ENCODE results near the gene PPFIA4. TPM values are rescaled to one million over a fixed set of nuclear protein-coding genes. Genes with fewer than 3 reads are reported as not detected.

The PPFIA4 gene
- total RNA-seq, 2 experiments from 2014 or later = 48.5 to 56.0 TPM

DNA sequence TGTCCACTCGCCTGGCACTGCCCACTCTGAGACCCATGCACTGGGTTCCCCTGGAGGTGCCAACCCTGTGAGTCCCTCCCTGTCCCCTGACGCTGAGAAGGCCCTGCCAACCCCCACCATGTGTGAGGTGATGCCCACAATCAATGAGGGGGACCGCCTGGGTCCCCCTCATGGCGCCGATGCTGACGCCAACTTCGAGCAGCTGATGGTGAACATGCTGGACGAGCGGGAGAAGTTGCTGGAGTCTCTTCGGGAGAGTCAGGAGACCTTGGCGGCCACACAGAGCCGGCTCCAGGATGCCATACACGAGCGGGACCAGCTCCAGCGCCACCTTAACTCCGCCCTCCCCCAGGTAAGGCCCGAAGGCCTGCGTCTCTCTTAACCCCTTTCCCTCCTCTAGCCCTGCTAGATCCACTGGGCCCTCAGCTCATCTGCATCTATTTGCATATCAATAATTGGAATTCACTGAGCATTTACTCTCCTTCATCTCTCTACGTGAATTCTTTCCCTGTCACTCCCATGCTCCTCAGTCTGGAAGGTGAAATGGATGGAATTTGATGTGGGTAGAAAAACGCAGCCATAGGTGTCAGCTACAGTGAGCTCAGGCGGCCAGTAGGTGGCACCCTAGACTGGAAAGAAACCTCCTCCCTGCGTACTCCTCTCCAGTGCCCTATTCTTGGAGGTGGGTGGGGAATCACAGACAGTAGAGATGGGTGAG is 12.8 kb downstream of the PPFIA4 start:
- peak; percentile 74 for ATAC-seq (ENCODE audit: low read depth)
- POLR2A ChIA-PET = interaction anchor here (1.4 kb wide), 1 partner anchor 133 kb away, joined by 4 read pairs; no protein-coding TSS in a partner anchor
- Mint-ChIP-seq H3K4me1 (peaks cover 14% of the 10 kb centered on the region), H3K4me3 (no peak overlapping the region), H3K27ac (no peak overlapping the region), H3K9me3 (no peaks in the 10 kb centered on the region), H3K27me3 (peaks cover 2% of the 10 kb centered on the region), H3K36me3 (peaks cover 4% of the 10 kb centered on the region)
- peak; percentile 59 for DNase-seq

DNA sequence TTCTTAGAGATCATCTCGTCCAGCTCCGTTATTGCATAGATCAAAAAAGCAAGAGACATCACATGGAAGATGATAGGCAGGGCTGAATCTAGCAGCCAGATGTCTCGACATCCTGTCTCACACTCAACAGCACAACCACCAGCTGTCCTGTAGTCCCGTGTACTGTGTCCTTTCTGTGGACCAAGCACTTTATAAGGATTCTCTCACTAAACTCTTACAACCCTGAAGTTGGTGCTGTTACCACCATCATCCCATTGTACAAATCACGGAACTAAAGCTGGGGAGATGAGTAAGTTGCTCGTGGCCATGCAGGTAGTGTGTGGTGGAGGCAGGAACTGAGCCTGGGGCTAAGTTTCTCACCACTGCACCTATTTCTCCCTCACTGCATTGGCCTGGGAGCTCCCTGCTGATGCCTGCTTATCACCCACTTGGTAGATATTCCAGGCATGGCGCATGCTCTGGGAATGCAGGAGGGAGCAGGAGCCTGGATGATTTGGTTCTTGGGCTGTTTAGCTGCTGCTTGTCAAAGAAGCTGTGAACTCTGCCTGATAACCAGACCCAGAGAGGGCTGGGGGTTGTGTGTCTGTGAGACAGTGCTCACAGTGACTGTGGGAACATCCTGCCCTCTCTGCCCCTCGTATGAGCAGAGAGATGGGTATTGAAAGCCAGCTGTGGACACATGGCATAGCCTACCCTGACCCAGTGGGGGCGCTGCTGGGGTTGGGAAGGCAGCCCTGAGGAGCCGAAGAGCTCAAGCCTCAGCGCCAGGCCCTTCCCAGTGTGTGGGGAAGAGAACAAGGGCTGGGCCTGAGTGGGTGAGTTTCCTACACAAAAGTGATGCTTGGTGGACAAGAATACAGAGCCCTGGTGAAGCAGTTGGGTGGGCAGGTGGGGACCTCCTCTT is 13.6 kb downstream of the PPFIA4 start:
- H3K27me3 Mint-ChIP-seq = peaks cover 2% of the 10 kb centered on the region
- H3K4me3 Mint-ChIP-seq = no peak overlapping the region
- DNase-seq (no peak), ATAC-seq (ENCODE audit: low read depth) (no peak)
- peaks cover 5% of the 10 kb centered on the region for H3K36me3 Mint-ChIP-seq
- H3K9me3 Mint-ChIP-seq = no peaks in the 10 kb centered on the region
- H3K27ac Mint-ChIP-seq = no peak overlapping the region
- POLR2A ChIA-PET = interaction anchor here (1.4 kb wide), 1 partner anchor 133 kb away, joined by 4 read pairs; no protein-coding TSS in a partner anchor
- H3K4me1 Mint-ChIP-seq = peaks cover 13% of the 10 kb centered on the region

- Mint-ChIP-seq H3K27ac (no peak overlapping the region), H3K36me3 (peaks cover 5% of the 10 kb centered on the region), H3K4me1 (peaks cover 13% of the 10 kb centered on the region), H3K4me3 (no peak overlapping the region), H3K9me3 (no peaks in the 10 kb centered on the region), H3K27me3 (no peaks in the 10 kb centered on the region)
- POLR2A ChIA-PET = interaction anchor here (1.4 kb wide), 1 partner anchor 132 kb away, joined by 4 read pairs; no protein-coding TSS in a partner anchor
- ATAC-seq (ENCODE audit: low read depth) (no peak), DNase-seq (no peak)
Observed at GRCh38 chr1:203040513-203041275, 14.4 kb downstream of the PPFIA4 start.

- Mint-ChIP-seq H3K27me3 (no peaks in the 10 kb centered on the region), H3K4me3 (no peak overlapping the region), H3K36me3 (peaks cover 5% of the 10 kb centered on the region), H3K4me1 (peaks cover 12% of the 10 kb centered on the region), H3K9me3 (no peaks in the 10 kb centered on the region), H3K27ac (no peak overlapping the region)
- POLR2A ChIA-PET = no interaction called here
- DNase-seq (no peak), ATAC-seq (ENCODE audit: low read depth) (no peak)
Observed at GRCh38 chr1:203041351-203041932, 15.2 kb downstream of the PPFIA4 start.

- DNase-seq = peak; percentile 23
- POLR2A ChIA-PET = no interaction called here
- H3K27ac Mint-ChIP-seq = no peak overlapping the region
Observed at GRCh38 chr1:203043830-203044545, 17.7 kb downstream of the PPFIA4 start.

GRCh38 chr1:203044546-203045250 is 18.4 kb downstream of the PPFIA4 start:
- Mint-ChIP-seq H3K9me3 (no peaks in the 10 kb centered on the region), H3K36me3 (peaks cover 6% of the 10 kb centered on the region), H3K4me1 (peaks cover 1% of the 10 kb centered on the region), H3K27me3 (no peaks in the 10 kb centered on the region), H3K27ac (no peak overlapping the region), H3K4me3 (no peak overlapping the region)
- ATAC-seq (ENCODE audit: low read depth) (no peak), DNase-seq (no peak)
- POLR2A ChIA-PET = no interaction called here

More at GRCh38 chr1:203043830-203044545, 17.7 kb downstream of the PPFIA4 start:
- peaks cover 10% of the 10 kb centered on the region for H3K36me3 Mint-ChIP-seq
- ATAC-seq (ENCODE audit: low read depth) = no peak
- no peak overlapping the region for H3K4me3 Mint-ChIP-seq
- H3K9me3 Mint-ChIP-seq = no peaks in the 10 kb centered on the region
- peaks cover 5% of the 10 kb centered on the region for H3K4me1 Mint-ChIP-seq
- no peaks in the 10 kb centered on the region for H3K27me3 Mint-ChIP-seq

DNA sequence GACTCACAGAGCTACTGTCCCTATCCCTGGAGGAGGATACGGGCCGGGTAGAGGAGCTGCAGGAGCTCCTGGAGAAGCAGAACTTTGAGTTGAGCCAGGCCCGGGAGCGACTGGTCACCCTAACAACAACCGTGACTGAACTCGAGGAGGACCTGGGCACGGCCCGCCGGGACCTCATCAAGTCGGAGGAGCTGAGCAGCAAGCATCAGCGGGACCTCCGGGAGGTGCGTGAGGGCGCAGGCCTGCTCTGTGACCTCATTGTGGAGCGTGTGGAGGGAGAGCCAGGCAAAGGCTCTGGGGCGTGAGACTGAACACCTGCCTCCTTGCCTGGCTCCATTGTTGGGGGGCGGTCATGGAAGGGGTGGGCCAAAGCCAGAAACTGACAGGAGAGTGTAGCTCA is 19.0 kb downstream of the PPFIA4 start:
- Mint-ChIP-seq H3K27ac (no peak overlapping the region), H3K27me3 (no peaks in the 10 kb centered on the region), H3K36me3 (peaks cover 10% of the 10 kb centered on the region), H3K9me3 (no peaks in the 10 kb centered on the region), H3K4me1 (peaks cover 1% of the 10 kb centered on the region), H3K4me3 (no peak overlapping the region)
- POLR2A ChIA-PET = no interaction called here
- ATAC-seq (ENCODE audit: low read depth) = no peak
- no peak for DNase-seq

GRCh38 chr1:203045821-203046594 is 19.7 kb downstream of the PPFIA4 start:
- Mint-ChIP-seq H3K9me3 (no peaks in the 10 kb centered on the region), H3K27me3 (no peaks in the 10 kb centered on the region), H3K27ac (no peak overlapping the region), H3K36me3 (peaks cover 12% of the 10 kb centered on the region), H3K4me1 (peaks cover 1% of the 10 kb centered on the region), H3K4me3 (no peak overlapping the region)
- ATAC-seq (ENCODE audit: low read depth) (no peak), DNase-seq (no peak)
- POLR2A ChIA-PET = no interaction called here

DNA sequence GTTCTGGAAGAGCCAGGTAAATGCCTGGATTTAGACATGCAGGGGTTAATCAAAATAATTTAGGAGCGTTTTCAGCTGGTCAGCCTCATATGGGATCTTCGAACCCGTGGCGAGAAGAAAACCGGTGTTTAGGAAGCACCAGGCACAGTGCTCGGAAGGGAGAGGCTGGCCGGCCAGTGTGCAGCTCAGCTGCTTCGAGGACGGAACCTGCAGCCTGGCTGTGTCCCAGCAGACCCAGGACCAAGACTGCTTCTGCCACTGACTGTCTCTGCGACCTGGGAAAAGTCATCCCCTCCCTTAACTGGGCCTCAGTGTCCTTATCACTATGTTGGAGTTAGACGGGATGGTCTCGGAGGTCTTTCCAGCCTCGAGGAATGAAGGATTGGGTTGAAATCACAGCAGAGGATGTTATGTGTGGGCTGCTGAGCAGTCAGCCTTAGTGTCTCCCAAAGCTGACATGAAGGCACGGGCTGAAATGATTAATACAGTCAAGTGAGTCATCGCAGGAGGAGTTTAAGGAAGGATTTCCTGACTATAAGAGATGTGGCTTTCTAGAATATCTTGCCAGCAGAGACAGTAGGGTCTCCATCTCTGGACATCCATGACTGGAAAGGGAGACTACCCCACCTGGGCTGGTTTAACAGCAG is 20.8 kb downstream of the PPFIA4 start:
- POLR2A ChIA-PET = no interaction called here
- H3K27ac Mint-ChIP-seq = no peak overlapping the region

DNA sequence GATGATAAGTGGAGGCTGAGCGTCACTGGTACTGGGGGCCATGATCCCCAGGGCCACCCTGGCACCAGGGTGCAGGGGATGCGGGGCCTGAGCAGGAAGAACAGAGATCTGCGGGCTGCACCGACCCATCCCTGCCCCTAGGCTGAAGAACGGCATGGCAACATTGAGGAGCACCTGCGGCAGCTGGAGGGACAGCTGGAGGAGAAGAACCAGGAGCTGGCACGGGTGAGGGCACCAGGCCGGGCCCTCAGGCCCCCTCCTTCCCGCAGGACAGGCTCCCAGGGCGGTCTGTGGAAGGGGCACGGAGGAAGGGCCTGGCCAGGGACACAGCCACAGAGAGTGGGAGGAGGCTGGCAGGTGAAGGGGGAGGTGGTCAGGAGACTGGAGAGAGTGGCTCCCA is 21.8 kb downstream of the PPFIA4 start:
- H3K27ac Mint-ChIP-seq = no peak overlapping the region
- no peak for DNase-seq
- no peaks in the 10 kb centered on the region for H3K9me3 Mint-ChIP-seq
- H3K4me1 Mint-ChIP-seq = no peaks in the 10 kb centered on the region
- no peak for ATAC-seq (ENCODE audit: low read depth)
- peaks cover 15% of the 10 kb centered on the region for H3K36me3 Mint-ChIP-seq
- H3K27me3 Mint-ChIP-seq = no peaks in the 10 kb centered on the region
- H3K4me3 Mint-ChIP-seq = no peak overlapping the region
- POLR2A ChIA-PET = no interaction called here

More for the DNA sequence above, 20.8 kb downstream of the PPFIA4 start:
- H3K4me1 Mint-ChIP-seq = no peaks in the 10 kb centered on the region
- no peak overlapping the region for H3K4me3 Mint-ChIP-seq
- ATAC-seq (ENCODE audit: low read depth) (no peak), DNase-seq (no peak)
- no peaks in the 10 kb centered on the region for H3K27me3 Mint-ChIP-seq
- no peaks in the 10 kb centered on the region for H3K9me3 Mint-ChIP-seq
- H3K36me3 Mint-ChIP-seq = peaks cover 15% of the 10 kb centered on the region

DNA sequence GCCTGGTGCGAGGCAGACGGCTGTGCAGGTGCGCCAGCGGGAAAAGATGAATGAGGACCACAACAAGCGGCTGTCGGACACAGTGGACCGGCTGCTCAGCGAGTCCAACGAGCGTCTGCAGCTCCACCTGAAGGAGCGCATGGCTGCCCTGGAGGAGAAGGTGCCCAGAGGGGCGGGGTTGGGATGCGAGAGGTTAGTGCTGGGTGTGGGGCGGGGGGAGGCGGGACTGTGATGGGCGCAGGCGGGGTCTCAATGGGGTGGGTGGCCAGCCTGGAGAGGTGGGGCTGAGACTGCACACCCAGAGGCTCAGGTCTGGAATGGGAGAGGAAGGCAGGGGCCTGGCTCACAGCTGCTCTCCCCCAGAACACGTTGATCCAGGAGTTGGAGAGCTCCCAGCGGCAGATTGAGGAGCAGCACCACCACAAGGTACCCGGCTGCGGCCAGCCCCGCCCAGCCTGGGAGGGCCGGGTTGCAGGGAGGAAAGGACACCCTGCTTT is 22.3 kb downstream of the PPFIA4 start:
- DNase-seq (no peak), ATAC-seq (ENCODE audit: low read depth) (no peak)
- POLR2A ChIA-PET = no interaction called here
- Mint-ChIP-seq H3K27me3 (no peaks in the 10 kb centered on the region), H3K36me3 (peaks cover 15% of the 10 kb centered on the region), H3K27ac (no peak overlapping the region), H3K4me3 (no peak overlapping the region), H3K9me3 (no peaks in the 10 kb centered on the region), H3K4me1 (no peaks in the 10 kb centered on the region)
